ENCODE measurements around the gene SMIM22.
"Not testable (repeated sequence)": the region's sequence is repeated elsewhere in the genome, so short reads cannot be mapped to it uniquely, and the experiment has no call there.

SMIM22 gene

DNA sequence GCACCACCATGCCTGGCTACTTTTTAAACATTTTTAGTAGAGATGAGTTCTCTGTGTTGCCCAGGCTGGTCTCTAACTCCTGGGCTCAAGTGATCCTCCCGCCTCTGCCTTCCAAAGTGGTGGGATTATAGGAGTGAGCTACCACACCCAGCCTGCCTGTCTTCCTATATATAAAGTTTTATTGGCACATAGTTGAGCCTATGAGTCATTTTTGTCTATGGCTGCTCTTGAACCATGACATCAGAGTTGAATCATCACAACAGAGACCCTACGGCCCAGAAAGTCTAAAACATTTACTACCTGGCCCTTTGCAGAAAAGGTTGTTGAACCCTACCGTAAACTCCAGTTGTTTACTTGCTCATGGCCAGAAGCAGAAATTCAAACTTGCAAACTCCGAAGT, 14.9 kb upstream of the SMIM22 start:
- Histone ChIP-seq H3K9me3 (no peaks in the 10 kb centered on the region), H3K4me1 (peaks cover 23% of the 10 kb centered on the region), H3K4me3 (no peak overlapping the region), H3K27ac (no peak overlapping the region), H3K9ac (no peak overlapping the region), H3K4me2 (no peak overlapping the region), H3K27me3 (no peaks in the 10 kb centered on the region), H3K36me3 (no peaks in the 10 kb centered on the region), H4K20me1 (no peaks in the 10 kb centered on the region)
- no peak for TF ChIP-seq Cebpa-rat (IDR thresholded peaks at IDR 0.05)

DNA sequence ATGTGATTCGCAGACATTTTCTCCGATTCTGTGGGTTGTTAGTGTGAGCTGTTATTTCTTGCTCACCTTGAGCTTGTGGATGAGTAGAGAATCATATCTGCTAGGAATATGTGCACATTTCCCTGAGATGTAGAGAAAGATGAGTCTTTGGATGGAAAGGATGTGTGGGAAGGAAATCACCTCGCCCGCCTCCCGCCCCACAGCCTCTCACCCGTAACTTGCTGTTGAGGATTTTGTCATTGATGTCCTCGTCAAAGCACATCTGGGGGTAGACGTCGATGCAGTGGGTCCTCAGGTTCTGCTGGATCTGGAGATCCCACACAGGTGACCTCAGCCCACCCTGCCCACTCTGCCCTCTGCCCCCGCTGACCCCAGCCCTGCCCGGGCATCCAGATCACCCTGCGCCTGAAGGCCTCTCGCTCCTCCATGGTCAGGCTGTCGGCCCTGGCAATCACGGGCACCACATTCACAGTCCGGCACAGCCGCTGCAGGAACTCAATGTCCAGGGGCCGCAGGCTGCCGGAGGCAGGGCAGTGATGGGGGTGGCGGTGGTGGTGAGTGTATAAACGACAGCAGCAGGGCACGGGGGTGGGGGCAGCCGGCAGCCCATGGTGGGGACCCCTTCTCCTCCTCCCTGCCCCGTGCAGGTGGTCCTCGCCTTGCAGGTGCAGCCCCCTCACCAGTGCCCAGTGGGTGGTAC, 11.8 kb upstream of the SMIM22 start:
- Histone ChIP-seq H3K27me3 (no peaks in the 10 kb centered on the region), H3K4me3 (no peak overlapping the region), H3K36me3 (no peaks in the 10 kb centered on the region), H3K4me2 (peak overlapping the region; percentile 44), H3K4me1 (peaks cover 32% of the 10 kb centered on the region), H3K9ac (no peak overlapping the region), H4K20me1 (no peaks in the 10 kb centered on the region), H3K9me3 (no peaks in the 10 kb centered on the region), H3K27ac (no peak overlapping the region)
- TF ChIP-seq Cebpa-rat (IDR thresholded peaks at IDR 0.05) = no peak

DNA sequence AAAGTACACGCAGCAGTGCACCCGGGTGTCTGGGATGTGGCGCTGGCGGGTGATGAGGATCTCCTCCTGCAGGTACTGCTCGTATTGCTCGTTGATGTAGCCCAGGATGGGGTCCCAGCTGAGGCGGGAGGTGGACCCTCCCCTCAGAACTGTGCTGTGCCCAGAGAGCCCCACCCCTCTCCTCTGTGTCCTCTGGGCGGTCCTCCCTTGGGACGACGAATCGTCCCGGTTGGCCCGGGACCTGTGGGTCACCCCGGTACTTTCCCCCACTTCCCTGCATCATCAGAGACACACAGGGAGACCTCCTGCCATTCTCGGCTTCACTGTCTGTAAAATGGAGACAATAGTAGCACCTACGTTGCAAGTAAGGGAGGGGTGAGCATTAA, 11.2 kb upstream of the SMIM22 start:
- Histone ChIP-seq H3K36me3 (no peaks in the 10 kb centered on the region), H4K20me1 (no peaks in the 10 kb centered on the region), H3K9ac (no peak overlapping the region), H3K4me2 (peak overlapping the region; percentile 44), H3K4me1 (peaks cover 38% of the 10 kb centered on the region), H3K27ac (no peak overlapping the region), H3K4me3 (no peak overlapping the region), H3K27me3 (no peaks in the 10 kb centered on the region), H3K9me3 (no peaks in the 10 kb centered on the region)
- TF ChIP-seq Cebpa-rat (IDR thresholded peaks at IDR 0.05) = no peak

DNA sequence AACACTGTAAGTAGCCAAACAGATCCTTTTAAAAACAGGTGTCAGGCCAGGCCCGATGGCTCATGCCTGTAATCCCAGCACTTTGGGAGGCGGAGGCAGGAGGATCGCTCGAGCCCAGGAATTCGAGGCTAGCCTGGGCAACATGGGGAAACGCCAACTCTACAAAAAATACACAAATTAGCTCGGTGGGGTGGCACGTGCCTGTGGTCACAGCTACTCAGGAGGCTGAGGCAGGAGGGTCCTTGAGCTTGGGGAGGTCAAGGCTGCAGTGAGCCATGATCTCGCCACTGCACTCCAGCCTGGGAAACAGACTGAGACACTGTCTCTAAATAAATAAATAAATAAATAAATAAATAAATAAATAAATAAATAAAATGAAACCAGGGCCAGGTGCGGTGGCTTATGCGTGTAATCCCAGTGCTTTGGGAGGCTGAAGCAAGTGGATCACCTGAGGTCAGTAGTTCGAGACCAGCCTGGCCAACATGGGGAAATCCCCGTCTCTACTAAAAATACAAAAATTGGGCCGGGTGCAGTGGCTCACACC, 10.7 kb upstream of the SMIM22 start:
- Histone ChIP-seq H3K4me2 (peak overlapping the region; percentile 44), H3K4me1 (peaks cover 43% of the 10 kb centered on the region)
- not testable (repeated sequence) for H4K20me1 ChIP-seq, H3K36me3 ChIP-seq, H3K4me3 ChIP-seq, H3K27me3 ChIP-seq, H3K27ac ChIP-seq, H3K9me3 ChIP-seq, H3K9ac ChIP-seq

DNA sequence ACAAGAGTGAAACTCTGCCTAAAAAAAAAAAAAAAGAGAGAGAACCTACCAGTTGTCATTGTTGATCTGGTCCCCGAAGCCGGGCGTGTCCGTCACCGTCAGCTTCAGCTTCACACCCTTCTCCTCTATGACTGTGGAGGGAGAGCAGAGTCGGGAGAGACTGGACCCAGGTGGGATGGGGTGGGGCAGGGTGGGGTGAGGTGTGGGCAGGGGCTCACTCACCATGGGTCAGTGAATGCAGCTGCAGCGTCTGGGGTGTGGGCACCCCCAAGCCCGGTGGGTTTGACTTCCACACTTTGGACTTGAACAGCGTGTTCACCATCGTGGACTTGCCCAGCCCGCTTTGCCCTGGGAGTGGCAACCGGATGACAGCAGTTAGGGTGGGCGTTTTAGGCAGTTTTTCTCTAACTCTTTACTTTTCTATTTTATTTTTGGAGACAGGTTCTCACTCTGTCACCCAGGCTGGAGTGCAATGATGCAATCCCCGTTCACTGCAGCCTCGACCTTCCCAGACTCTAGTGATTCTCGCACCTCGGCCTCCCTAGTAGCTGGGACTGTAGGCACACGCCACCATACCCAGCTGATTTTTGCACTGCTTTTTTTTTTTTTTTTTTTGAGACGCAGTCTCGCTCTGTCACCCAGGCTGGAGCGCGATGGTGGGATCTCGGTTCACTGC, 9.3 kb upstream of the SMIM22 start:
- Histone ChIP-seq H3K4me2 (no peak overlapping the region), H3K9ac (no peak overlapping the region), H3K4me1 (peaks cover 57% of the 10 kb centered on the region), H3K9me3 (no peaks in the 10 kb centered on the region), H3K27me3 (no peaks in the 10 kb centered on the region), H3K27ac (no peak overlapping the region), H3K36me3 (no peaks in the 10 kb centered on the region), H3K4me3 (no peak overlapping the region), H4K20me1 (no peaks in the 10 kb centered on the region)
- TF ChIP-seq Cebpa-rat (IDR thresholded peaks at IDR 0.05) = no peak

DNA sequence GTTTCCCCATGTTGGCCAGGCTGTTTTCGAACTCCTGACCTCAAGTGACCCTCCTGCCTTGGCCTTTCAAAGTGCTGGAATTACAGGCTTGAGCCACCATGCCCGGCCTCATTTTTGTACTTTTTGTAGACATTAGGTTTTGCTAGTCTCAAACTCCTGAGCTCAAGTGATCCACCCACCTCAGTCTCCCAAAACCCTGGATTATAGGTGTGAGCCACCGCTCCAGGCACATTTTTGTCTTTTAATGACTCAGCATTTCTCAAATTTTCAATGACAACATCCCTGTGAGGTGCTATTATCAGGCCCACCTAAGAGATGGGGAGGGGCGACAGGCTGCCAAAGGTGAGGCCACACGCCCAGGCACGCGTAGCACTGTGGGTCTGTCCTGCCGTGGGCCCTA, 8.1 kb upstream of the SMIM22 start:
- no peak overlapping the region for H3K4me2 ChIP-seq
- peaks cover 68% of the 10 kb centered on the region for H3K4me1 ChIP-seq
- no peaks in the 10 kb centered on the region for H3K27me3 ChIP-seq
- no peak overlapping the region; the same call in 1 of the 2 replicates for H3K27ac ChIP-seq
- no peaks in the 10 kb centered on the region for H3K9me3 ChIP-seq
- no peak overlapping the region for H3K9ac ChIP-seq
- no peaks in the 10 kb centered on the region for H4K20me1 ChIP-seq
- no peak for TF ChIP-seq Cebpa-rat (IDR thresholded peaks at IDR 0.05)
- no peak overlapping the region for H3K4me3 ChIP-seq
- no peaks in the 10 kb centered on the region for H3K36me3 ChIP-seq

DNA sequence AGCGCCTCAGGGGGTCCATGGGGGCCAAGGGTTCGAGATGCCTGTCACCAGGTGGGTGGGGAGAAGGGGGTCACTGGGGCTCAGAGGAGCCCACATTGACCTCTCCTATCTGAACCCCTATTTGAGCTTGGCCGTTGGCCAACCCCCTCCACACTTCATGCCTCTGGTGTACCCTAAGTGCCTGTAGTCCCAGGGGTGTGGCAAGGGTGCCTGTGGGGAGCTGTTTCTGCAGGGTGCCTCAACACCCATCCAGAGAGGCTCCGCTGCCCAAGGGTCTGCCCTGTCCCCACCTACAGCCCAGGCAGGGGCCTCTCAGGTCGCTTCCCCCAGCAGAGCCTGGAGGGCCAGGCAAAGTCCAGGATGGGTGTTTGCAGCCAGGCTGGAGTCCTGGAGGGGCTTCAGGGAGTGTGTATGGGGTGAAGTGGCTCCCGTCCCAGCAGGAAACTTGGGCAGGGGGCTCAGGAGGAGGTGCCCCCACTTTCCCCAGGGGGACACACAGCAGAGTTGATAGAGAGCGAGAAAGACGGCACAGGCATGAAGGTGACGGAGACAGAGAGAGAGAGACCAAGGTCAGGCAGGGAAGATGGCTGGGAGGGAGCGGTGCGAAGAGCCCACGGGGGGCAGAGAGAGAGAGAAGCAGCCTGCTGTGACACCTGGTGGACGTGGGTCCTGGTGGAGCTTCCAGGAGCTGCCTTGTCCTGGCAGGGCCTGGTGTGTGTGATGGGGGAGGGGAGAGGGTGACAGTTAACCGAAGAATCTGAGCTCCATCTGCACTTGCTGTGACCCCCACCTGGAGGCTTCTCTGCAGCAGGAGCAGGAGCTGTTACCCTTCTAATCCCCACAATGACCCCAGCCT, 7.3 kb upstream of the SMIM22 start, which contains the start of gene SEPTIN12:
Gene SEPTIN12, minus strand, starts transcription at position 719 of the 856 bp plus-strand sequence. Its CDS starts 700 bp downstream, at position 19.
- Histone ChIP-seq H3K9ac (0 out of 2 replicates have a peak within 1 kb of the TSS, but pooled peaks have one; percentile 16), H3K9me3 (no peaks in the 10 kb centered on the region), H3K27me3 (no peaks in the 10 kb centered on the region), H3K27ac (peak within 1 kb of the TSS; percentile 4; the same call in 1 of the 2 replicates), H4K20me1 (no peaks in the 10 kb centered on the region), H3K4me2 (peak within 1 kb of the TSS; percentile 44), H3K36me3 (no peaks in the 10 kb centered on the region), H3K4me1 (peaks cover 62% of the 10 kb centered on the region), H3K4me3 (no peak within 1 kb of the TSS)
- TF ChIP-seq Cebpa-rat (IDR thresholded peaks at IDR 0.05) = no peak

DNA sequence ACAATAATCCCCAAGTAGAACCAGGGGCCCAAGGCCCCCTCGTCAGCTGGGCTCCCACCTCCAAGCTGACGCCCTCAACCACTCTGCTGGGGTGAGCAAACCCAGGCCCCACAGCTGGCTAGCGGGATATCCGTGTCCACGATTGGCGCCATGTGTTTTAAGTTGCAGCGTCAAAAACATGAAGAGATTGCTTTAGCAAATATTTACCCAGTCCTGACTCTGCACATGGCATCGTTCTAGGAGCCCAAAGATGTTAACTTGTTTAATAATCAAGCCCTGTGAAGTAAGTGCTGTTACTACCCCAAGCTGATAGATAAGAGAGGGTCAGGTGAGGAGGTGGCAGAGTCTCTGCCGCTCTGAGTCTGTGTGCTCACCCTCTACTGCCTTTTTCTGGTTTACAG, 6.7 kb upstream of the SMIM22 start:
- H3K9ac ChIP-seq = 0 out of 2 replicates have a peak overlapping the region, but pooled peaks have one; percentile 16
- no peaks in the 10 kb centered on the region for H3K9me3 ChIP-seq
- H3K4me2 ChIP-seq = peak overlapping the region; percentile 44
- no peaks in the 10 kb centered on the region for H3K36me3 ChIP-seq
- H4K20me1 ChIP-seq = no peaks in the 10 kb centered on the region
- TF ChIP-seq Cebpa-rat (IDR thresholded peaks at IDR 0.05) = no peak
- H3K27me3 ChIP-seq = no peaks in the 10 kb centered on the region
- H3K27ac ChIP-seq = 0 out of 2 replicates have a peak overlapping the region, but pooled peaks have one; percentile 4
- peaks cover 56% of the 10 kb centered on the region for H3K4me1 ChIP-seq
- no peak overlapping the region for H3K4me3 ChIP-seq

DNA sequence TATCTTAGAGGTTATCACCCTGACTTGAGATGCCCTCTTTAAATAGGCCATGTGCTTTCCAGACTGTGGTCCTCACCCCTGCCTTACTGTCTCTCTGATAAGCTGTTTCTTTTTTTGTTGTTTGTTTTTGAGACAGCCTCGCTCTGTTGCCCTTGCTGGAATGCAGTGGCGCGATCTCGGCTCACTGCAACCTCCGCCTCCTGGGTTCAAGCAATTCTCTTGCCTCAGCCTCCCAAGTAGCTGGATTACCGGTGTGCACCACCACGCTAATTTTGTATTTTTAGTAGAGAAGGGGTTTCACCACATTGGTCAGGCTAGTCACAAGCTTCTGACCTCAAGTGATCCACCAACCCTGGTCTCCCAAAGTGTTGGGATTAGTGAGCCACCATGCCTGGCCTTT, 6.3 kb upstream of the SMIM22 start:
- Histone ChIP-seq H4K20me1 (no peaks in the 10 kb centered on the region), H3K27me3 (no peaks in the 10 kb centered on the region), H3K4me2 (peak overlapping the region; percentile 44), H3K9me3 (no peaks in the 10 kb centered on the region), H3K9ac (no peak overlapping the region), H3K36me3 (no peaks in the 10 kb centered on the region), H3K4me1 (peaks cover 52% of the 10 kb centered on the region), H3K4me3 (no peak overlapping the region), H3K27ac (no peak overlapping the region)
- TF ChIP-seq Cebpa-rat (IDR thresholded peaks at IDR 0.05) = no peak

Measured in BLaER1 (cell line).